Islet precursor cell (in vitro differentiated cells): ENCODE results near the gene GINS2.
A peak's percentile ranks its signal among the peaks of the same experiment; 100 is the strongest.

ENCODE experiments used
- DNase-seq: peaks from one replicate; pipeline ENCODE4 v3.0.0-alpha.2; 2018

The GINS2 gene

GRCh38 chr16:85651629-85652430 is 36.9 kb downstream of the GINS2 start:
- DNase-seq: no peak

GRCh38 chr16:85650844-85651628 is 37.7 kb downstream of the GINS2 start:
- no peak for DNase-seq

- no peak for DNase-seq
Measured at GRCh38 chr16:85650135-85650843, 38.5 kb downstream of the GINS2 start.

- DNase-seq: no peak
Measured at GRCh38 chr16:85649411-85650134, 39.2 kb downstream of the GINS2 start.

- DNase-seq: no peak
Measured at GRCh38 chr16:85648805-85649204, 39.9 kb downstream of the GINS2 start.

GRCh38 chr16:85648070-85648714 is 40.6 kb downstream of the GINS2 start:
- no peak for DNase-seq

- no peak for DNase-seq
Measured at GRCh38 chr16:85646976-85647375, 41.8 kb downstream of the GINS2 start.

GRCh38 chr16:85646358-85646907 is 42.3 kb downstream of the GINS2 start:
- DNase-seq: no peak

- peak; percentile 79 for DNase-seq
Measured at GRCh38 chr16:85645021-85645589, 43.6 kb downstream of the GINS2 start.

- no peak for DNase-seq
Measured at GRCh38 chr16:85644093-85644712, 44.6 kb downstream of the GINS2 start.

- no peak for DNase-seq
Measured at GRCh38 chr16:85643631-85644030, 45.1 kb downstream of the GINS2 start.

GRCh38 chr16:85642762-85643358 is 45.9 kb downstream of the GINS2 start:
- no peak for DNase-seq

GRCh38 chr16:85641776-85642176 is 47.0 kb downstream of the GINS2 start:
- no peak for DNase-seq

- DNase-seq: no peak
Measured at GRCh38 chr16:85641305-85641704, 47.4 kb downstream of the GINS2 start.

GRCh38 chr16:85640585-85640984 is 48.2 kb downstream of the GINS2 start:
- no peak for DNase-seq

- DNase-seq: no peak
Measured at GRCh38 chr16:85640254-85640558, 48.5 kb downstream of the GINS2 start.

- no peak for DNase-seq
Measured at GRCh38 chr16:85639529-85640253, 49.1 kb downstream of the GINS2 start.

GRCh38 chr16:85638695-85639409 is 49.9 kb downstream of the GINS2 start:
- no peak for DNase-seq
